ENCODE data around the gene AP1S2. TPM values are rescaled to one million over a fixed set of nuclear protein-coding genes. Genes with fewer than 3 reads are reported as not detected.

Gene AP1S2
- total and polyA plus RNA-seq, 10 of the 15 experiments (the other 5 are each of a cell fraction or from before 2014, with no cell fraction given): 25.6 to 105 (median 50.7) TPM

DNA sequence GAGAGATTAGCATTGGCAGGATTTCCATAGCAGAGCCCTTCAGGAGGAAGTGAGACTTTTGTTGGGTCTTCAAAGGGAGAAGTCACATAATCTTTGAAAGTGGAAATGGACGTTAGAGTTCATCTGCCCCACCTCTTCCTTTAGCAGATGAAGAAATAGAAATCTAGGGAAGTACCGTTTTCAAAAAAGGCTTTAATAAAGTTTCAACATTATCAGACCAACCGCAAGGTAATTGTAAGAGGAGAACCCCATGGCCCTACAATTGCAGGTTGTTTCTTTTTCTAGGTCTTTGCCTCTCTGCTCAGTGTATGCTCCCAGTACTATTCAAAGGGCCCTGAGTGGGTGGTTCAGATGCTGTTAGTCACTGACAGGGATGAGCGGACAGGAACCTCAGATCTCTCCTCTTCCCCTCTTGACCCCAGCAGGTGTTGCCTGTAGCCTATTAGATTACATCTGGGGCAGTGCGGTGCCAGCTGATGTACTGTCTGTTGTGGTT lies 48.6 kb upstream of the AP1S2 start (continued):
- TF ChIP-seq NRF1 (conservative IDR thresholded peaks at IDR 0.05; ENCODE audit: low read depth, low read length) (no peak), STAT3 (IDR thresholded peaks at IDR 0.05; ENCODE audit: low read depth, low read length) (no peak; the same call in 1 of the 2 replicates), RAD51 (IDR thresholded peaks at IDR 0.05) (0 out of 2 replicates have a peak, but pooled peaks have one; percentile 16), TBL1XR1 (IDR thresholded peaks at IDR 0.05; ENCODE audit: low read depth, low read length) (peak; percentile 74; the same call in 1 of the 2 replicates), BHLHE40 (IDR thresholded peaks at IDR 0.05; ENCODE audit: borderline replicate concordance in 1 of 2, low read depth in 2 of 2, low read length in 1 of 2) (peak in 1 of 2 experiments; percentile 52; a peak in 2 of 4 replicates), HDAC6 (IDR thresholded peaks at IDR 0.05; ENCODE audit: unreplicated experiment) (no peak), EGR1 (IDR thresholded peaks at IDR 0.05; ENCODE audit: borderline replicate concordance in 1 of 2, low read depth in 2 of 2, low read length in 2 of 2) (peak in 1 of 2 experiments; percentile 80; a peak in 2 of 3 replicates), LARP7 (IDR thresholded peaks at IDR 0.05) (no peak), SRF (IDR thresholded peaks at IDR 0.05; ENCODE audit: low read depth in 2 of 2, low read length in 2 of 2) (no peak), CREB1 (IDR thresholded peaks at IDR 0.05; ENCODE audit: low read depth) (peak; percentile 17; the same call in 1 of the 2 replicates), NR2F1 (conservative IDR thresholded peaks at IDR 0.05) (peak; percentile 96), SMAD5 (IDR thresholded peaks at IDR 0.05; ENCODE audit: low read depth) (no peak), NFIC (IDR thresholded peaks at IDR 0.05; ENCODE audit: low read depth, low read length) (peak; percentile 84; the same call in 1 of the 2 replicates), SREBF1 (IDR thresholded peaks at IDR 0.05; ENCODE audit: low read length) (no peak), ZBED1 (IDR thresholded peaks at IDR 0.05; ENCODE audit: borderline replicate concordance) (peak; percentile 54; the same call in 1 of the 2 replicates), JUNB (IDR thresholded peaks at IDR 0.05) (peak; percentile 46)
- TF ChIP-seq, protein P1, sequence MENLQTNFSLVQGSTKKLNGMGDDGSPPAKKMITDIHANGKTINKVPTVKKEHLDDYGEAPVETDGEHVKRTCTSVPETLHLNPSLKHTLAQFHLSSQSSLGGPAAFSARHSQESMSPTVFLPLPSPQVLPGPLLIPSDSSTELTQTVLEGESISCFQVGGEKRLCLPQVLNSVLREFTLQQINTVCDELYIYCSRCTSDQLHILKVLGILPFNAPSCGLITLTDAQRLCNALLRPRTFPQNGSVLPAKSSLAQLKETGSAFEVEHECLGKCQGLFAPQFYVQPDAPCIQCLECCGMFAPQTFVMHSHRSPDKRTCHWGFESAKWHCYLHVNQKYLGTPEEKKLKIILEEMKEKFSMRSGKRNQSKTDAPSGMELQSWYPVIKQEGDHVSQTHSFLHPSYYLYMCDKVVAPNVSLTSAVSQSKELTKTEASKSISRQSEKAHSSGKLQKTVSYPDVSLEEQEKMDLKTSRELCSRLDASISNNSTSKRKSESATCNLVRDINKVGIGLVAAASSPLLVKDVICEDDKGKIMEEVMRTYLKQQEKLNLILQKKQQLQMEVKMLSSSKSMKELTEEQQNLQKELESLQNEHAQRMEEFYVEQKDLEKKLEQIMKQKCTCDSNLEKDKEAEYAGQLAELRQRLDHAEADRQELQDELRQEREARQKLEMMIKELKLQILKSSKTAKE (IDR thresholded peaks at IDR 0.05; ENCODE audit: low read depth, poor library complexity, severe bottlenecking): peak; percentile 26
- TF ChIP-seq, protein P2, sequence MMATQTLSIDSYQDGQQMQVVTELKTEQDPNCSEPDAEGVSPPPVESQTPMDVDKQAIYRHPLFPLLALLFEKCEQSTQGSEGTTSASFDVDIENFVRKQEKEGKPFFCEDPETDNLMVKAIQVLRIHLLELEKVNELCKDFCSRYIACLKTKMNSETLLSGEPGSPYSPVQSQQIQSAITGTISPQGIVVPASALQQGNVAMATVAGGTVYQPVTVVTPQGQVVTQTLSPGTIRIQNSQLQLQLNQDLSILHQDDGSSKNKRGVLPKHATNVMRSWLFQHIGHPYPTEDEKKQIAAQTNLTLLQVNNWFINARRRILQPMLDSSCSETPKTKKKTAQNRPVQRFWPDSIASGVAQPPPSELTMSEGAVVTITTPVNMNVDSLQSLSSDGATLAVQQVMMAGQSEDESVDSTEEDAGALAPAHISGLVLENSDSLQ (IDR thresholded peaks at IDR 0.05): peak; percentile 23; the same call in 1 of the 2 replicates
- TF ChIP-seq, protein P3, sequence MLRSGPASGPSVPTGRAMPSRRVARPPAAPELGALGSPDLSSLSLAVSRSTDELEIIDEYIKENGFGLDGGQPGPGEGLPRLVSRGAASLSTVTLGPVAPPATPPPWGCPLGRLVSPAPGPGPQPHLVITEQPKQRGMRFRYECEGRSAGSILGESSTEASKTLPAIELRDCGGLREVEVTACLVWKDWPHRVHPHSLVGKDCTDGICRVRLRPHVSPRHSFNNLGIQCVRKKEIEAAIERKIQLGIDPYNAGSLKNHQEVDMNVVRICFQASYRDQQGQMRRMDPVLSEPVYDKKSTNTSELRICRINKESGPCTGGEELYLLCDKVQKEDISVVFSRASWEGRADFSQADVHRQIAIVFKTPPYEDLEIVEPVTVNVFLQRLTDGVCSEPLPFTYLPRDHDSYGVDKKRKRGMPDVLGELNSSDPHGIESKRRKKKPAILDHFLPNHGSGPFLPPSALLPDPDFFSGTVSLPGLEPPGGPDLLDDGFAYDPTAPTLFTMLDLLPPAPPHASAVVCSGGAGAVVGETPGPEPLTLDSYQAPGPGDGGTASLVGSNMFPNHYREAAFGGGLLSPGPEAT (IDR thresholded peaks at IDR 0.05; ENCODE audit: low read depth): peak; percentile 84

All from GM12878 (cell line).